B cell (primary cell): ENCODE data around the gene C1orf74. TPM values are rescaled to one million over a fixed set of nuclear protein-coding genes. Genes with fewer than 3 reads are reported as not detected.

Source experiments
- ATAC-seq: fragments of 200-7000 bp; cut with Tn5 transposase; one replicate; pipeline ENCODE4 v1.10.0; 2021; ENCODE audit warnings: low read depth, mild to moderate bottlenecking, moderate number of reproducible peaks, moderate library complexity
- CTCF ChIA-PET: fragments of 350-600 bp; sonication (Branson Sonifier 250); formaldehyde crosslinking; loops from one replicate; lab custom pipeline; 2021; ENCODE audit warnings: antibody characterized with exemption, inconsistent platforms; lab: Charles Lee
- POLR2A ChIA-PET: fragments of 350-600 bp; sonication (Branson Sonifier 250); formaldehyde crosslinking; loops from one replicate; lab custom pipeline; 2021; ENCODE audit warnings: antibody characterized with exemption; lab: Charles Lee
- DNase-seq: peaks from one replicate; pipeline ENCODE4 v3.0.0; 2013
- H2AFZ ChIP-seq: 2 replicates; pipeline ENCODE4 v1.6.1; 2012; ENCODE audit warnings: mild to moderate bottlenecking, low read depth, low read length; ENCODE audit not compliant: insufficient read depth, poor library complexity, severe bottlenecking
- H3K27ac ChIP-seq, 2 donors: 1 replicate in 1 of 2; 2 replicates in 1 of 2; pipeline ENCODE4 v1.5.1; 2012 to 2013; ENCODE audit warnings: low read length in 2 of 2, mild to moderate bottlenecking in 2 of 2, moderate library complexity in 1 of 2
- H3K27me3 ChIP-seq, 4 experiments: fragments of 200-600 bp in 1 of 4; sonication (generic) in 1 of 4; replicated peaks in 1 of 4; 1 replicate in 2 of 4; 2 replicates in 2 of 4; pipeline versions ENCODE4 v1.6.1 to v1.7.0; 2013 to 2016; ENCODE audit warnings: low read length in 3 of 4, mild to moderate bottlenecking in 2 of 4, mixed read lengths in 1 of 4, moderate library complexity in 1 of 4; ENCODE audit not compliant: insufficient read depth in 4 of 4, control insufficient read depth in 3 of 4; ENCODE audit errors: control extremely low read depth in 1 of 4
- H3K36me3 ChIP-seq, 2 experiments: replicated peaks in 1 of 2; 1 replicate in 1 of 2; 2 replicates in 1 of 2; pipeline versions ENCODE4 v1.6.1 to v1.7.1; 2013; ENCODE audit warnings: low read length in 1 of 2; ENCODE audit not compliant: insufficient read depth in 2 of 2, control insufficient read depth in 1 of 2; ENCODE audit errors: control extremely low read depth in 1 of 2, extremely low read depth in 1 of 2
- H3K4me1 ChIP-seq, 2 donors: fragments of 200-600 bp in 1 of 2; sonication (generic) in 1 of 2; 1 replicate in 1 of 2; 2 replicates in 1 of 2; pipeline versions ENCODE4 v1.5.1 to v1.6.1; 2013 to 2017; ENCODE audit warnings: low read length in 2 of 2; ENCODE audit not compliant: control insufficient read depth in 2 of 2, insufficient read depth in 2 of 2
- H3K4me2 ChIP-seq: replicated peaks from 2 replicates; pipeline ENCODE3; 2012; ENCODE audit warnings: mild to moderate bottlenecking, low read depth, low read length; ENCODE audit not compliant: poor library complexity, severe bottlenecking
- H3K4me3 ChIP-seq, 5 experiments: fragments of 200-600 bp in 1 of 5; sonication (generic) in 1 of 5; 1 replicate in 3 of 5; 2 replicates in 2 of 5; pipeline versions ENCODE4 v1.5.1 to v1.7.0; 2011 to 2016; ENCODE audit warnings: low read length in 4 of 5, mild to moderate bottlenecking in 4 of 5, low read depth in 2 of 5, control low read depth in 1 of 5, moderate library complexity in 1 of 5; ENCODE audit not compliant: insufficient read depth in 1 of 5; ENCODE audit errors: control extremely low read depth in 1 of 5, extremely low read depth in 1 of 5
- H3K79me2 ChIP-seq: fragments of 200-600 bp; sonication (generic); one replicate; pipeline ENCODE4 v1.6.0; 2016; ENCODE audit warnings: low read length; ENCODE audit not compliant: control insufficient read depth, insufficient read depth
- H3K9ac ChIP-seq: fragments of 200-600 bp; sonication (generic); 2 replicates; pipeline ENCODE4 v1.6.1; 2017; ENCODE audit warnings: mild to moderate bottlenecking, low read length, moderate library complexity
- H3K9me3 ChIP-seq, 3 donors: one replicate each; pipeline versions ENCODE4 v1.6.1 to v1.7.1; 2013; ENCODE audit warnings: low read length in 2 of 3; ENCODE audit not compliant: control insufficient read depth in 2 of 3, insufficient read depth in 1 of 3; ENCODE audit errors: control extremely low read depth in 1 of 3
- H4K20me1 ChIP-seq: 2 replicates; pipeline ENCODE4 v1.6.0; 2012; ENCODE audit warnings: mild to moderate bottlenecking, low read length; ENCODE audit not compliant: insufficient read depth, control insufficient read depth, poor library complexity, severe bottlenecking
- H3K27ac Mint-ChIP-seq: one replicate; pipeline ENCODE4 v1.8.0; 2021; ENCODE audit warnings: mixed read lengths
- H3K27me3 Mint-ChIP-seq: one replicate; pipeline ENCODE4 v1.8.0; 2021; ENCODE audit warnings: mixed read lengths
- H3K4me1 Mint-ChIP-seq: one replicate; pipeline ENCODE4 v1.8.0; 2021; ENCODE audit warnings: mixed read lengths
- H3K4me3 Mint-ChIP-seq: one replicate; pipeline ENCODE4 v1.8.0; 2021; ENCODE audit warnings: mixed read lengths
- H3K9me3 Mint-ChIP-seq: one replicate; pipeline ENCODE4 v1.8.0; 2022; ENCODE audit warnings: mixed read lengths; ENCODE audit not compliant: insufficient read depth
- EZH2 ChIP-seq: IDR thresholded peaks from 2 replicates; pipeline ENCODE4 v1.6.1; 2012; ENCODE audit warnings: borderline replicate concordance, low read depth, mild to moderate bottlenecking, moderate library complexity, low read length; ENCODE audit not compliant: insufficient read depth, poor library complexity, severe bottlenecking
- WGBS: methylation state at CpG from one replicate; pipeline ENCODE4 v1.1.5; 2013; ENCODE audit warnings: missing lambda C conversion rate; ENCODE audit not compliant: insufficient coverage; 5-methylcytosine and 5-hydroxymethylcytosine counted together
- intact Hi-C: fragments of 100-400 bp; cut with micrococcal nuclease; formaldehyde crosslinking; loops from one replicate; pipeline ENCODE4 v1.10.0; 2022
- polyA plus RNA-seq: library from polyadenylated mRNA; depleted of rRNA; stranded (reverse); fragments of >200 nt; gene quantifications from 2 replicates; pipeline ENCODE4 v1.2.3, GENCODE V29; 2012
- total RNA-seq, 2 donors: library from RNA; stranded (reverse); fragments of 120-200 nt in 1 of 2; gene quantifications; 1 replicate in 1 of 2; 2 replicates in 1 of 2; pipeline versions ENCODE4 v1.2.3 to v1.2.4, GENCODE V29; 2013 to 2022
- TF ChIP-seq, protein P1 (sequence below): fragments of 200-600 bp; IDR thresholded peaks from one replicate; pipeline ENCODE4 v1.8.0; 2022; ENCODE audit warnings: antibody characterized with exemption, mild to moderate bottlenecking

C1orf74 gene
- total and polyA plus RNA-seq, 2 donors (not counting 1 experiment from before 2014, with no cell fraction given) = 0.49 to 3.4 TPM

DNA sequence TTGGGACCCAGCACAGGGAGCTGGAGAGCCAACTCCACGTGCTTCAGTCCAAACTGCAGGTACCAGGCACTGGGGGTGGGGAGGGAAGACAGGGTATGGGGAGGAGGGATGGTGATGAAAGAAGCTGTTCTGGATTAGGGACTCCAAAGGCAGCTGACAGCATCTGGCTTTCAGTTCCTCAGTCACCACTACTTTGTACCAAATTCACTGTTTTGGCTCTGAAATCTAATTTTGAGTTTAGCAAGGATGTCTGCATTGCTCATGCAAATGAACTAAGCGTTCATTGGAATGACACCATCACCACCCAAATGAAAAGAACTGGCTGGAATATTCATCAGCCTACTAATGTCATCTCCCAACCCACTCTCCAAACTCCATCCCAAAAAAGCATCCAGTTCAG is 8.7 kb downstream of the C1orf74 start:
- Histone ChIP-seq H3K4me1 (peaks cover 53 to 56% of the 10 kb centered on the region in 2 donors), H4K20me1 (peaks cover 21% of the 10 kb centered on the region), H3K27ac (peak overlapping the region; percentile 35 to 77), H3K36me3 (peaks cover 8 to 87% of the 10 kb centered on the region in 2 experiments), H3K4me3 (peak overlapping the region in 1 of 5 experiments; percentile 13), H3K9ac (no peak overlapping the region), H3K9me3 (no peaks in the 10 kb centered on the region), H2AFZ (no peak overlapping the region), H3K4me2 (peak overlapping the region; percentile 63), H3K27me3 (no peaks in the 10 kb centered on the region), H3K79me2 (peaks cover 29% of the 10 kb centered on the region)
- no peaks in the 10 kb centered on the region for H3K9me3 Mint-ChIP-seq
- WGBS = 33% methylated on average over 2 of the region's 2 CpGs
- no peak for TF ChIP-seq EZH2
- TF ChIP-seq, protein P1, sequence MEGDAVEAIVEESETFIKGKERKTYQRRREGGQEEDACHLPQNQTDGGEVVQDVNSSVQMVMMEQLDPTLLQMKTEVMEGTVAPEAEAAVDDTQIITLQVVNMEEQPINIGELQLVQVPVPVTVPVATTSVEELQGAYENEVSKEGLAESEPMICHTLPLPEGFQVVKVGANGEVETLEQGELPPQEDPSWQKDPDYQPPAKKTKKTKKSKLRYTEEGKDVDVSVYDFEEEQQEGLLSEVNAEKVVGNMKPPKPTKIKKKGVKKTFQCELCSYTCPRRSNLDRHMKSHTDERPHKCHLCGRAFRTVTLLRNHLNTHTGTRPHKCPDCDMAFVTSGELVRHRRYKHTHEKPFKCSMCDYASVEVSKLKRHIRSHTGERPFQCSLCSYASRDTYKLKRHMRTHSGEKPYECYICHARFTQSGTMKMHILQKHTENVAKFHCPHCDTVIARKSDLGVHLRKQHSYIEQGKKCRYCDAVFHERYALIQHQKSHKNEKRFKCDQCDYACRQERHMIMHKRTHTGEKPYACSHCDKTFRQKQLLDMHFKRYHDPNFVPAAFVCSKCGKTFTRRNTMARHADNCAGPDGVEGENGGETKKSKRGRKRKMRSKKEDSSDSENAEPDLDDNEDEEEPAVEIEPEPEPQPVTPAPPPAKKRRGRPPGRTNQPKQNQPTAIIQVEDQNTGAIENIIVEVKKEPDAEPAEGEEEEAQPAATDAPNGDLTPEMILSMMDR = no peak
- H3K4me1 Mint-ChIP-seq = peaks cover 3% of the 10 kb centered on the region
- intact Hi-C loops = loop anchor here (2.0 kb wide), 1 partner anchor 19 kb away; the partner anchor contains the start of gene TRAF3IP3
- POLR2A ChIA-PET = interaction anchor here (2.0 to 3.1 kb wide), 2 partner anchors 8 to 20 kb away, joined by 5 to 12 read pairs; partner anchors contain the start of genes C1orf74 and TRAF3IP3
- no peak overlapping the region for H3K27ac Mint-ChIP-seq
- no peak for ATAC-seq
- H3K27me3 Mint-ChIP-seq = no peaks in the 10 kb centered on the region
- no peak for DNase-seq
- H3K4me3 Mint-ChIP-seq = peak overlapping the region; percentile 81
- CTCF ChIA-PET = interaction anchor here (0.7 to 3.7 kb wide), 6 partner anchors 8 to 44 kb away, joined by 5 to 28 read pairs (median 8); partner anchors contain the start of gene TRAF3IP3

DNA sequence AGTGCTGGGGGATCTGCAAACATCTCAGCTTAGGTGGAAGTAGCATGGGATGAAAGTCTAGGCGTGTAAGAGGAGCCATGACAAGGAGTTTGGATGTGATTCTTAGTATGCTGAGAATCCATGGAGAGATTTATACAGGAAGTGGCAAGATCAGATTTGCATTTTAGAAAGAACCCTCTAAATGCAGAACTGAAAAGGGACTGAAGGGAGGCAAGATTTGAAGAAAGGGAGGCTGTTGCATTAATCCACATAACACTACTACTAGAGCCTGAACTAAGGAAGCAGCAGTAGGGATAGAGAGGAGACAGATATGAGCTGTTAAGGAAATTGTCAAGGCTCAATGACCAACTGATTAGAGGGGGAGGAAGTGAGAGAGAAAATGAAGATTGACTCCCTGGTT is 9.8 kb downstream of the C1orf74 start:
- Histone ChIP-seq H3K27ac (peak overlapping the region; percentile 42 to 77), H3K4me3 (peak overlapping the region in 3 of 5 experiments; percentile 13 to 29 (median 16)), H3K79me2 (peaks cover 40% of the 10 kb centered on the region), H3K27me3 (no peaks in the 10 kb centered on the region), H3K4me1 (peaks cover 59 to 67% of the 10 kb centered on the region in 2 donors), H3K9me3 (no peaks in the 10 kb centered on the region), H3K36me3 (peaks cover 8 to 77% of the 10 kb centered on the region in 2 experiments), H3K4me2 (peak overlapping the region; percentile 63), H3K9ac (peak overlapping the region; percentile 21), H4K20me1 (peaks cover 28% of the 10 kb centered on the region), H2AFZ (no peak overlapping the region)
- Mint-ChIP-seq H3K27ac (no peak overlapping the region), H3K9me3 (no peaks in the 10 kb centered on the region), H3K4me3 (peak overlapping the region; percentile 81), H3K4me1 (peaks cover 3% of the 10 kb centered on the region), H3K27me3 (no peaks in the 10 kb centered on the region)
- no peak for TF ChIP-seq EZH2
- TF ChIP-seq, protein P1 = no peak
- ChIA-PET CTCF (interaction anchor here (1.0 to 3.7 kb wide), 7 partner anchors 8 to 52 kb away, joined by 3 to 28 read pairs (median 5); partner anchors contain the start of gene TRAF3IP3), POLR2A (interaction anchor here (2.0 to 3.1 kb wide), 2 partner anchors 9 to 18 kb away, joined by 5 to 12 read pairs; partner anchors contain the start of genes C1orf74 and TRAF3IP3)
- WGBS = 50% methylated on average over 1 of the region's 1 CpG
- DNase-seq (peak; percentile 51), ATAC-seq (peak; percentile 60)
- intact Hi-C loops = loop anchor here (1.0 to 2.0 kb wide), 2 partner anchors 10 to 18 kb away; partner anchors contain the start of genes C1orf74 and TRAF3IP3
